Left renal cortex interstitium (tissue), 4 donors: ENCODE results near the gene ACVRL1. TPM values are rescaled to one million over a fixed set of nuclear protein-coding genes. Genes with fewer than 3 reads are reported as not detected.
"Not testable (repeated sequence)": the region's sequence is repeated elsewhere in the genome, so short reads cannot be mapped to it uniquely, and the experiment has no call there.

Experiments
- DNase-seq, 4 donors: peaks; one replicate each; pipeline ENCODE4 v3.0.0-alpha.2; 2013; ENCODE audit warnings: low read depth in 4 of 4, low spot score in 2 of 4, missing footprints in 1 of 4
- polyA plus RNA-seq, 4 donors: library from polyadenylated mRNA; unstranded; fragments of 120-200 nt; gene quantifications; one replicate each; pipeline ENCODE4 v1.2.1, GENCODE V29; 2013; ENCODE audit not compliant: insufficient read length in 4 of 4

Gene ACVRL1
- polyA plus RNA-seq, 4 donors: 29.8 to 41.5 (median 35.7) TPM

- DNase-seq: no peak
These were observed 33.9 kb upstream of the ACVRL1 start for GRCh38 chr12:51873251-51873994.

GRCh38 chr12:51874000-51874399, 33.3 kb upstream of the ACVRL1 start:
- no peak for DNase-seq

- no peak for DNase-seq
These were observed 32.8 kb upstream of the ACVRL1 start for GRCh38 chr12:51874486-51874885.

- no peak for DNase-seq
These were observed 28.2 kb upstream of the ACVRL1 start for GRCh38 chr12:51879102-51879501.

GRCh38 chr12:51883295-51883694, 24.0 kb upstream of the ACVRL1 start:
- no peak for DNase-seq

- no peak for DNase-seq
These were observed 23.2 kb upstream of the ACVRL1 start for GRCh38 chr12:51883998-51884675.

- DNase-seq: no peak
These were observed 22.6 kb upstream of the ACVRL1 start for GRCh38 chr12:51884676-51885229.

- DNase-seq: not testable (repeated sequence)
These were observed 21.8 kb upstream of the ACVRL1 start for GRCh38 chr12:51885294-51886020.

- no peak for DNase-seq
These were observed 21.1 kb upstream of the ACVRL1 start for GRCh38 chr12:51886021-51886710.

- no peak for DNase-seq
These were observed 19.6 kb upstream of the ACVRL1 start, which contains the start of gene ANKRD33 for GRCh38 chr12:51887476-51888315. TSS of gene ANKRD33 (plus strand) at chr12:51888103. CDS start at chr12:51888187, 84 bp downstream.

GRCh38 chr12:51888316-51889215, 18.7 kb upstream of the ACVRL1 start:
- DNase-seq: no peak

- DNase-seq: no peak
These were observed 17.8 kb upstream of the ACVRL1 start for GRCh38 chr12:51889216-51890132.

GRCh38 chr12:51890133-51890464, 17.2 kb upstream of the ACVRL1 start:
- DNase-seq: no peak

- DNase-seq: no peak
These were observed 16.7 kb upstream of the ACVRL1 start for GRCh38 chr12:51890511-51891171.

- no peak for DNase-seq
These were observed 15.5 kb upstream of the ACVRL1 start for GRCh38 chr12:51891843-51892242.

- DNase-seq: no peak
These were observed 13.5 kb upstream of the ACVRL1 start for GRCh38 chr12:51893786-51894185.
